PC-9 (cell line): ENCODE data around the gene CCDC85C.

Experiments used
- CTCF ChIP-seq: fragments of 200-600 bp; sonication (generic); conservative IDR thresholded peaks from 2 replicates; pipeline ENCODE4 v1.6.1; 2017; ENCODE audit warnings: mixed run types, antibody characterized with exemption, mild to moderate bottlenecking, moderate library complexity
- EZH2 ChIP-seq: fragments of 200-600 bp; sonication (generic); IDR thresholded peaks from 2 replicates; pipeline ENCODE4 v1.8.0; 2017; ENCODE audit warnings: antibody characterized with exemption, low read depth

- no peak for TF ChIP-seq CTCF
- TF ChIP-seq EZH2 = no peak
Measured at GRCh38 chr14:99516871-99517642, 87.0 kb downstream of the CCDC85C start.
